GM23248 (cell line): Measurements from ENCODE around the gene TIMM44.

ENCODE experiments used
- EZH2 ChIP-seq: fragments of 200-600 bp; sonication (generic); IDR thresholded peaks from 2 replicates; pipeline ENCODE4 v1.6.1; 2018; ENCODE audit warnings: antibody characterized with exemption, mild to moderate bottlenecking; ENCODE audit not compliant: insufficient read depth, poor library complexity, severe bottlenecking
- EZH2phosphoT487 ChIP-seq: fragments of 200-600 bp; sonication (generic); IDR thresholded peaks from 2 replicates; pipeline ENCODE4 v1.6.1; 2018; ENCODE audit warnings: antibody characterized with exemption, moderate library complexity, mild to moderate bottlenecking, low read depth; ENCODE audit not compliant: insufficient read depth

DNA sequence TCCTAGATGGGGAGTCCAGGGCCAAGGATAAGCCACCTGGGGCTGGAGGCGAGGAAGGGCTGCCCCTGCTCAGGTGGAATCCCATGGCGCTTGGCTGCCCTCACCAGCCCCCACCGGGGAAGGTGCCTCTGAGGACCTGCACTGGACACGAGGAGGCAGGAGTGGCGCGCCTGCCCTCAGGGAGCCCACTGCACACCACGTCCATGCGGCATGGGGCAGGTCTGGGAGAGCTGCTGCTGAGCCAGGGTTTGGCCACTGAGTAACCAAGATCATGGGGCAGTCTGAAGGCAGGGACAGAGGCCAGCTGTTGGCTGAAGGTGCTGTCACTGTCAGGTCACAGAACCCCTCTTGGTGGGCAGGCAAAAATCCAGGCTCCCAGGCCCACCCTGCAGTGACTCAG lies 36.1 kb upstream of the TIMM44 start:
- TF ChIP-seq EZH2 (no peak), EZH2phosphoT487 (no peak)
